Fibroblast of the aortic adventitia (primary cell): ENCODE measurements around the gene AGTRAP. TPM values are rescaled to one million over a fixed set of nuclear protein-coding genes. Genes with fewer than 3 reads are reported as not detected.

Experiments used
- DNase-seq: peaks from one replicate; pipeline ENCODE4 v3.0.0-alpha.2; 2010; ENCODE audit warnings: low read depth
- H3K4me3 ChIP-seq: 2 replicates; pipeline ENCODE4 v1.5.1; 2011; ENCODE audit warnings: low read depth, mild to moderate bottlenecking, control low read depth, low read length, moderate library complexity
- CTCF ChIP-seq: IDR thresholded peaks from 2 replicates; pipeline ENCODE4 v1.5.1; 2011; ENCODE audit warnings: mild to moderate bottlenecking, low read length, control low read depth, inconsistent platforms; ENCODE audit not compliant: insufficient read depth
- total RNA-seq: library from RNA; depleted of rRNA; stranded (reverse); fragments of >200 nt; gene quantifications from 2 replicates; pipeline ENCODE4 v1.2.3, GENCODE V29; 2012; ENCODE audit warnings: low replicate concordance

AGTRAP gene
- total RNA-seq, 1 donor = 49.4 TPM

- no peak overlapping the region for H3K4me3 ChIP-seq
- no peak for DNase-seq
- no peak for TF ChIP-seq CTCF
Observed at GRCh38 chr1:11741482-11741881, 5.5 kb downstream of the AGTRAP start.

- no peak overlapping the region for H3K4me3 ChIP-seq
- no peak for TF ChIP-seq CTCF
- peak; percentile 37 for DNase-seq
Observed at GRCh38 chr1:11741919-11742558, 6.1 kb downstream of the AGTRAP start.

- TF ChIP-seq CTCF = no peak
- no peak for DNase-seq
- no peak overlapping the region for H3K4me3 ChIP-seq
Observed at GRCh38 chr1:11744287-11744686, 8.4 kb downstream of the AGTRAP start.

- no peak overlapping the region for H3K4me3 ChIP-seq
- no peak for TF ChIP-seq CTCF
- DNase-seq = peak; percentile 41
Observed at GRCh38 chr1:11746092-11746491, 10.2 kb downstream of the AGTRAP start.

GRCh38 chr1:11746795-11747487, 11.0 kb downstream of the AGTRAP start:
- DNase-seq = no peak
- TF ChIP-seq CTCF = no peak
- H3K4me3 ChIP-seq = no peak overlapping the region

GRCh38 chr1:11748294-11749202, 12.6 kb downstream of the AGTRAP start:
- no peak for DNase-seq
- no peak overlapping the region for H3K4me3 ChIP-seq
- no peak for TF ChIP-seq CTCF
